ENCODE results near the gene MAD1L1. TPM values are rescaled to one million over a fixed set of nuclear protein-coding genes. Genes with fewer than 3 reads are reported as not detected.
"Not testable (repeated sequence)": the region's sequence is repeated elsewhere in the genome, so short reads cannot be mapped to it uniquely, and the experiment has no call there.

The MAD1L1 gene
- total RNA-seq, 2 donors from 2014 or later: 18.9 to 24.9 TPM

- intact Hi-C loops (cut with DNase I): no loop called here
- DNase-seq (no peak), ATAC-seq (no peak)
These were observed 297.4 kb downstream of the MAD1L1 start for GRCh38 chr7:1935176-1936005.

- intact Hi-C loops (cut with DNase I): no loop called here
- ATAC-seq (no peak), DNase-seq (no peak)
These were observed 298.0 kb downstream of the MAD1L1 start for GRCh38 chr7:1934756-1935155.

- intact Hi-C loops (cut with DNase I): no loop called here
- DNase-seq (no peak), ATAC-seq (no peak)
These were observed 298.7 kb downstream of the MAD1L1 start for GRCh38 chr7:1934017-1934416.

- no peak for ATAC-seq
- intact Hi-C loops (cut with DNase I): no loop called here
- no peak for DNase-seq
These were observed 299.5 kb downstream of the MAD1L1 start for GRCh38 chr7:1933066-1933750.

DNA sequence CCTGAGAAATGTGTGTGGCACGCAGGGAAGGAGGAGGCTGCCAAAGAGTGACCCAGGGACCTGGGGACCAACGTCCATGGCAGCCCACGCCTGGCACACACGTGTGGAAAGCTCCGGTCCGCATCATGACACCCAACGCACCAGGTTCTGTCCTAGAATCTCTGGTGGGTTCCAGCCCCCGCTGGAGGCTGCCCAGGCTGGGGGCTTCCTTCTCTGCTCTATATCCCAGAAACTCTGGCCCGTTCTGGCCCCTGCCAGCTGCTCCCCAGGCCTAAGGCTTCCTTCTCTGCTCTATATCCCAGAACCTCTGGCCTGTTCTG, 300.8 kb downstream of the MAD1L1 start:
- intact Hi-C loops (cut with DNase I): no loop called here
- ATAC-seq: no peak
- DNase-seq: no peak

DNA sequence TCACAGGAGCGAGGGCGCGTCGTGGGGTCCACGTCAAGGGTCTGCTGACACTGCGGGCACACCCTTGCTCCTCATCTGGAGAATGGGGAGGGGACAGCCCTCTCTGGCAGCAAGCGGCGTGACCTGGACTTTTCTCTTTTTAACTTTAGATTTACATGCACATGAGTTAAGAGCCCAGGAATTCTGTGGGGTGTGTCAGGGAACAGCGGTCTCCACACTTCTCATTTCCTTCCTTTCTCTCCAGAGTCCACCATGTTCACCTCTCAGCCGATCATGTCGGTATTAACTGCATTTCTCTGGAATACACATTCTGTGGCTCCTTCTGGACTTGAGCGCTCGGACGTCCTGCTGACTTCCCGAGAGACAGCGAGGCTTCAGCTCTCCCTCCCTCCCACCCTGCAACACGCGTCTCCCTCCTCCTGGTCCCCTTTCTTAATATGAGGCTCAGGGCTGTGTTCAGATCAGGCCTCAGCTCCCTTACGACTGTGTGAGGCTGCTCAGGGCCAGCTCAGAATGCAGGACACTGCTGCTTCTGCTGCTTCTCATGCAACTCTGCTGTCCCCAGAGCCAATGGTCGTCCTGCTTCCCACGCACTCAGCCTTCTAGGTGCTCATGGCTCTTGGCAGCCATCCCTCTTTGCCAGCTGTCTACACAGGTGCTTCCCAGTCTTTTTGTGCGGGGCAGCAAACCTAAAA, 301.3 kb downstream of the MAD1L1 start:
- intact Hi-C loops (cut with DNase I): no loop called here
- ATAC-seq (no peak), DNase-seq (no peak)

DNA sequence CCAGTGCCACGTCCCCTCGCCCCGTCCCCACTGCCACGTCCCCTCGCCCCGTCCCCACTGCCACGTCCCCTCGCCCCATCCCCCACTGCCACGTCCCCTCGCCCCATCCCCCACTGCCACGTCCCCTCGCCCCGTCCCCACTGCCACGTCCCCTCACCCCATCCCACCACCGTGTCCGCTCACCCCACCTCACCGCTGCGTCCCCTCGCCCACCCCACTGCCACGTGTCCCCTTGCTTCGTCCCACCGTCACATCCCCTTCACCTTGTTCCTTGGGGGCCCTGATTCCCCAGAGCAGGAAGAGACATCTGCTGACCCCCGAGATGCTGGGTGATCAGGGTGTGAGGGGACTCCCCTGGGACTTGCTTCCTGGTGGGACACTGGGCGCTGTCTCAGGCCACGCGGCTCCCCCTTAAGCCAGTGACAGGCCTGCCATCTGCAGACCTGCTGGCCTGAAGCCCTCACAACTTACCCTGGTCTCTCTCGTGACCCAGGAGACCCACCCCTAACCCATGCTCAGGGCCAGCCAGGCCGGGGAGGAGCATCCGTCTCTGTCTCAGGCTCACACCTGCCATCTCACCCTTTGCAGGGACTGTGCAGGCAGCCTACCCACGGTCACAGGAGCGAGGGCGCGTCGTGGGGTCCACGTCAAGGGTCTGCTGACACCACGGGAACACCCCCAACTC, 302.2 kb downstream of the MAD1L1 start:
- ATAC-seq (no peak), DNase-seq (no peak)
- intact Hi-C loops (cut with DNase I): no loop called here

DNA sequence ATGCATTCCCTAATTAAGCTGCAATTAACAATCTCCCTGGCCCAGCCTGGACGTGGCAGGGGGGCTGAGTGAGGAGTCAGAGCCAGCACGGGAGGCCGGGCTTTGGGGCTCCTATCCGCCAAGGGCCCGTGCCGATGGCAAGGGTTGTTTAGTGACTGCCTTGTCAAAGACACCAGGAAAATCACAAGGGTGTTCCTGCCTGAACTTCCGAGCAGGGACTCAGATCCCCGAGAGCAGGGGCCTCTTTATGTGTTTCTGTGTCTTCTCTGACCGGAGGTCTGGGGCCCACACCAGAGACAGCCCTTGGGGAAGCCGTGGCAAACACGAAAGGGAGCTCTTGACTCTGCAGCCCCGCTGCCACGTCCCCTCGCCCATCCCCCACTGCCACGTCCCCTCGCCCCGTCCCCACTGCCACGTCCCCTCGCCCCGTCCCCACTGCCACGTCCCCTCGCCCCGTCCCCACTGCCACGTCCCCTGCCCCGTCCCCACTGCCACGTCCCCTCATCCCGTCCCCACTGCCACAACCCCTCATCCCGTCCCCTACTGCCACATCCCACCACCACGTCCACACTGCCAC, 303.3 kb downstream of the MAD1L1 start:
- DNase-seq; ATAC-seq; intact Hi-C loops (cut with DNase I): not testable (repeated sequence)

- intact Hi-C loops (cut with DNase I): no loop called here
- no peak for ATAC-seq
- DNase-seq: no peak
These were observed 303.9 kb downstream of the MAD1L1 start for GRCh38 chr7:1928645-1929348.

- ATAC-seq (no peak), DNase-seq (no peak)
- intact Hi-C loops (cut with DNase I): no loop called here
These were observed 304.7 kb downstream of the MAD1L1 start for GRCh38 chr7:1927937-1928644.

DNA sequence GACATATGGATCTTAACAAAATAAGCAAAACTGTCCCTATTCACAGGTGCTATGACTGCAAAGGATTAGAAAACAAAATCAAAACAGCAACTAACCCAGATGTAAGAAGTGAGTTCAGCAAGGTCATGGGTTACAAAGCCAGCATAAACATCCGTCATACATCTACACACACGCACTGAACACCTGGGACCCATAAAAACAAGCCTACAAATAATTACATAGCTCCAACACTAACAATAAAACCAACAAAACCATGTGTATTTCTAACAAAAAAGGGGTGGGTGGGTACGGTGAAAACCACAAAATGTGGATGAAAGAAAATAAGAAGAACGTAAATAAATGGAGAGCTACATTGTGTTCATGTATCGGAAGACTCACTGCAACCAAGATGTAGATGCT, 305.8 kb downstream of the MAD1L1 start:
- DNase-seq (no peak), ATAC-seq (no peak)
- intact Hi-C loops (cut with DNase I): no loop called here

DNA sequence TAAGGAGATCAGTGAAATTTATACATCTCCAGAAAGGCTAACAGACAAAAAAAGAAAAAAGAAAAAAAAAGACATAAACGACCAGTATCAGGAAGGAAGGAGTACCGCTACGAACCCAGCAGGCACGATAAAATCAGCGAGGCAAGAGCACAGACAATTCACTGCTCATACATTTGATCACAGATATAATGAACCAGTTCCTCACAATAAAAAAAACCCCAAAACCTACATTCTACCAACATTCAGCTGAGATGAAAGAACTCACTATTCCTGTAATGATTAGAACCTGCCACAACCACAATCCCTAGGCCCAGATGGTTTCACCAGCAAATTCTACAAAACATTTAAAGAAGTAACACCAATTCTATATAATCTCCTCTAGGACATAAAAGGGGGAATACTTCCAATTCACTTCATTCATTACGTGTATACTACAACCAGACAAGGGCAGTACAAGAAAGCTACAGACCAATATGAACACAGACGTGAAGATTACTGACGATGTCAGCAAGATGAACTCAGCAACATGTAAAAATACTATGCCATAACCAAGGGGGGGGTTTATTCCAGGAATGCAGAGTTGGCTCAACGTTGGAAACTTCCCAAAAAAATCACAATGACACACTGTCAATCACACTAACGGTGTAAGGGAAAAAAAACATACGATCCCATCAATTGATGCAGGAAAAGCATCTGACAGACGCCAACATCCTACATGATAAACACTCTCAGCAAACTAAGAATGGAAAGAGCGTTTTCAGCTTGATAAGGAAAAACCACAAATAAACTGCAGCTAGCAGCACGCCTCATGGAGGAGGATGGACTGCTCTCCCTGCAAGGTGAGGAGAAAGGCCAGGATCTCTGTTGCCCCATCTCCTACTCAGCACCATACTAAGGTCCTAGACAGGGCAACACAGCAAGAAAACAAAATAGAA, 306.5 kb downstream of the MAD1L1 start:
- ATAC-seq: no peak
- no peak for DNase-seq
- intact Hi-C loops (cut with DNase I): no loop called here

GRCh38 chr7:1925349-1925748, 307.4 kb downstream of the MAD1L1 start:
- DNase-seq: no peak
- intact Hi-C loops (cut with DNase I): no loop called here
- ATAC-seq: no peak

DNA sequence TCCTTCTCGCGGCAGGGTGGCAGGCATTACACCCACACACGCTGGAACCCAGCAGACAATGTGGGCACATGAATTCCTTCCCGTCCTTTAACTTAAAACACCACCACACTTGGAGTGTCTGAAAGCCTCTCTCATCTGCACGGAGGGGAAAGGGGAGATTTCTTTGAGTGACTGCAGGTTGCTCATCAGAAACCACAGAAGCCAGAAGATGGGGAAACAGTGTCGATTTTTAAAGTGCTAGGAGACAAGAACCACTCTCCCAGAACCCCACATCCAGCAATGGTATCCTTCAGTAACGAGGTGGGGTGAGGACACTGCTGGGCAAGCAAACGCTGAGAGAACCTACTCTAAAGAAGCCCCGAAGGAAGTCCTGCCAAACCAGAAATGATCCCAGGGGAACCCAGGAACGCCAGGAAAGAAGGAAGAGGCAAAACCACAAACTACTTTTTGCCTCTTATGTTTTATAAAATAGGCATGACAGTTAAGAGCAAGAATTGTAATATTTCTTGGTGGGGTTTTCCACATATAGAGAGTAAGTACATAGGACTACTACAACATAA, 308.4 kb downstream of the MAD1L1 start:
- ATAC-seq: no peak

DNA sequence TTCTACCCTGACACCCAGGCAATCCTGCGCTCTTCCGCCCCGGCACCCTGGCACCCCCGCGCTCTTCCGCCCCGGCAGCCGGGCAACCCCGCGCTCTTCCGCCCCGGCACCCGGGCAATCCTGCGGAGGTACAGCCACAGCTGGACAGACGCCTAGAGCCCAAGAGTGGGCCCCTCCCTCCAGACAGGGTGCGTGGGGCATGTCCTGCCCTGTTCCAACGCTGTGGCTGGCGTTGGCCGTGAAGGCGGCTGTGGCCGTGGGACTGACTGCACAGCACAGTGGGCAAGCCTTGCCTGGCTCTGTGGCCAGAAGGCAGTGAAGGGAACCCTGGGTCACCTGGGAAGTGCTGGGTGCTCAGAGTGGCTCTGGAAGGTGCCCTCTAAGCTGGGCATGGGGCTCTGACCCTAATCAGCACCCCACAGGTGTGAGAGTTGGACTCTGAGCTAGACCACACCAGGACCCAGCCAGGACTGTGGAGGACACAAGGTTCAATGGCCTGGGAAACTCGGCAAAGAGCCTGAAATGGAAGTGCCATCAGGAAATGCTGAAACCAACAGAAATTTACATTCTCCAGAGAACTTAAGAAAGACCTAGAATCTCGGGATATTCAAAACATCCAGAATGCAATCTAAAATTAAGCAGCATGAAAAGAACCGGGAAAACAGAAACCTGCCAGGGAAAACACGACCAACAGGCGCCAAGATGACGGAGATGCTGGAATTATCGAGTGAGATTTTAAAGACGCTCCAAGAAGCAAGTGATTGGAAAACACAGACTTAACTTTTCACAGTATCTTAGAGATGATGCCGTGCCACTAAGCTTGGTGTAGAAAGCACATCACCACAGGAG, 309.1 kb downstream of the MAD1L1 start:
- ATAC-seq (no peak), DNase-seq (no peak)
- intact Hi-C loops (cut with DNase I): no loop called here

More for the DNA sequence above, 308.4 kb downstream of the MAD1L1 start:
- DNase-seq: no peak
- intact Hi-C loops (cut with DNase I): no loop called here

GRCh38 chr7:1922870-1923236, 309.9 kb downstream of the MAD1L1 start:
- DNase-seq (no peak), ATAC-seq (no peak)
- intact Hi-C loops (cut with DNase I): no loop called here
